Measurements from ENCODE around the gene CCL25. TPM values are rescaled to one million over a fixed set of nuclear protein-coding genes. Genes with fewer than 3 reads are reported as not detected.

CCL25 gene
- total and polyA plus RNA-seq, 11 donors, result not detected

GRCh38 chr19:8064911-8065874 lies 12.6 kb downstream of the CCL25 start:
- no peaks in the 10 kb centered on the region for H3K27me3 ChIP-seq
- WGBS, 4 donors, result 78 to 85% (median 82%) methylated on average over 21 to 24 of the region's 24 CpGs
- no peaks in the 10 kb centered on the region for H3K36me3 ChIP-seq
- no peaks in the 10 kb centered on the region for H3K4me1 ChIP-seq
- TF ChIP-seq POLR2A (IDR thresholded peaks at IDR 0.05) (no peak), CTCF (IDR thresholded peaks at IDR 0.05) (no peak)
- ATAC-seq, result no peak
- H3K9me3 ChIP-seq, result peaks cover 0 to 18% (median 11%) of the 10 kb centered on the region in 12 donors
- no peak overlapping the region for H3K4me3 ChIP-seq
- H3K27ac ChIP-seq, result no peak overlapping the region
- intact Hi-C loops (cut with DNase I), result no loop called here
- peak in 1 of 5 donors; percentile 5 for DNase-seq

DNA sequence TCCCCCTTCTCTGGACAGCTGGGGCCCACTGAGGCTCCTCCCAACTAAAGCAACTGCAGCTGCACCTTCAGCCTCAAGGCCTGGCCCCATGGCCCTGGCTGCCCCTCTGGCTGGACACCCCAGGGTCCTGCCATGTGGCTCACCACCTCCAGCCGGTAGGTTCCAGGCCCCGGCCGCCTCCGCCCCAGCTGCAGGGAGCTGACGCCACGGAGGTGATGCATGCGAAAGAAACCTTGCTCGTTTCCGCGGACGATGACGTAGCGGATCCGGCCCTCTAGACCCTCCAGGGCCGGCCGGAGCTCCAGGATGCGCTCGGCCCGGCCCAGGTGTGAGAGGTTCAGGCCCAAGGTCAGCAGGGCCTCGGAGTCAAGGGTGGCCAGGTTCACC lies 13.3 kb downstream of the CCL25 start:
- peak in 1 of 5 donors; percentile 15 for DNase-seq
- Histone ChIP-seq H3K4me1 (no peaks in the 10 kb centered on the region), H3K27ac (no peak overlapping the region), H3K4me3 (no peak overlapping the region), H3K27me3 (no peaks in the 10 kb centered on the region), H3K9me3 (peaks cover 0 to 24% (median 13%) of the 10 kb centered on the region in 12 donors), H3K36me3 (no peaks in the 10 kb centered on the region)
- TF ChIP-seq CTCF (IDR thresholded peaks at IDR 0.05) (no peak), POLR2A (IDR thresholded peaks at IDR 0.05) (no peak)
- no peak for ATAC-seq
- intact Hi-C loops (cut with DNase I), result no loop called here
- 89 to 93% (median 91%) methylated on average over 13 to 20 of the region's 20 CpGs for WGBS, 4 donors

- H3K36me3 ChIP-seq, result no peaks in the 10 kb centered on the region
- 68 to 77% (median 71%) methylated on average over 13 of the region's 13 CpGs for WGBS, 4 donors
- no peaks in the 10 kb centered on the region for H3K4me1 ChIP-seq
- DNase-seq (no peak), ATAC-seq (no peak)
- H3K27ac ChIP-seq, result no peak overlapping the region
- H3K9me3 ChIP-seq, result peaks cover 0 to 36% (median 15%) of the 10 kb centered on the region in 12 donors
- intact Hi-C loops (cut with DNase I), result no loop called here
- TF ChIP-seq CTCF (IDR thresholded peaks at IDR 0.05), result peak in 9 of 12 donors; percentile 16 to 65 (median 33)
- no peak for TF ChIP-seq POLR2A (IDR thresholded peaks at IDR 0.05)
- H3K27me3 ChIP-seq, result no peaks in the 10 kb centered on the region
- no peak overlapping the region for H3K4me3 ChIP-seq
These were observed 16.8 kb downstream of the CCL25 start for GRCh38 chr19:8069096-8069973.

DNA sequence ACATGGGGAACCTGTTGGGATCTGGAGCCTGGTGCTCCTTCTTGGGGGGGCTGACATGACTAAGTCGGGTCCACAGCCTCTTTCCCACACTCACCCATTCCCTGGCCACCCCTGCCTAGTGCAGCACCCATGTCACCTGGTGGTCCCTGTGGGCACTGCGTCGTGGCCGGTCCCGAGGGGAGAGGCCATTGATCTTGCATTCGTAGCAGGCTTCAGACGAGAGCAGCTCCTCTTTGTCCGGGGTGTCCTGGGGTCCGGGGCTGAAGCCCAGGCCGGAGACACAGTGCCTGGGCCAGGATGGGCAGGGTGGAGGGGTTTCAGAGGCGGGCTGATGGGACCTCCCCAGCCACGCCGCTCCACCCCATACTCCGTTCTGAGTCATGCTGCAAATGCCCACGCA lies 19.4 kb downstream of the CCL25 start:
- intact Hi-C loops (cut with DNase I), result no loop called here
- no peak for ATAC-seq
- Histone ChIP-seq H3K36me3 (no peaks in the 10 kb centered on the region), H3K27me3 (no peaks in the 10 kb centered on the region), H3K4me1 (no peaks in the 10 kb centered on the region), H3K4me3 (no peak overlapping the region), H3K9me3 (peaks cover 0 to 39% (median 18%) of the 10 kb centered on the region in 12 donors), H3K27ac (no peak overlapping the region)
- no peak for DNase-seq
- 80 to 87% (median 84%) methylated on average over 9 to 15 of the region's 15 CpGs for WGBS, 4 donors
- no peak for TF ChIP-seq POLR2A (IDR thresholded peaks at IDR 0.05)
